Measurements from ENCODE around the gene SPON1. TPM values are rescaled to one million over a fixed set of nuclear protein-coding genes. Genes with fewer than 3 reads are reported as not detected.

The SPON1 gene
- total and polyA plus RNA-seq, 8 donors = 9.3 to 122 (median 26.9) TPM

- 42 to 81% (median 48%) methylated on average over 2 of the region's 2 CpGs for WGBS, 5 donors
- Histone ChIP-seq H3K27me3 (no peaks in the 10 kb centered on the region), H3K36me3 (no peaks in the 10 kb centered on the region), H3K4me1 (peaks cover 0 to 39% (median 16%) of the 10 kb centered on the region in 4 donors), H3K4me3 (no peak overlapping the region), H3K27ac (no peak overlapping the region), H3K9me3 (no peaks in the 10 kb centered on the region)
- no peak for DNase-seq
- intact Hi-C loops (cut with DNase I; ENCODE audit: low total_unique reads) = no loop called here
- TF ChIP-seq EP300 (IDR thresholded peaks at IDR 0.05) (no peak), POLR2A (IDR thresholded peaks at IDR 0.05) (no peak), POLR2AphosphoS5 (IDR thresholded peaks at IDR 0.05) (no peak), CTCF (IDR thresholded peaks at IDR 0.05) (no peak)
Observed at GRCh38 chr11:14111496-14111895, 149.0 kb downstream of the SPON1 start.

GRCh38 chr11:14112721-14113120, 150.2 kb downstream of the SPON1 start:
- no peak overlapping the region for H3K27ac ChIP-seq
- TF ChIP-seq EP300 (IDR thresholded peaks at IDR 0.05) = no peak
- TF ChIP-seq POLR2A (IDR thresholded peaks at IDR 0.05) = no peak
- TF ChIP-seq POLR2AphosphoS5 (IDR thresholded peaks at IDR 0.05) = no peak
- no peak for TF ChIP-seq CTCF (IDR thresholded peaks at IDR 0.05)
- H3K4me3 ChIP-seq = no peak overlapping the region
- H3K27me3 ChIP-seq = no peaks in the 10 kb centered on the region
- no peaks in the 10 kb centered on the region for H3K36me3 ChIP-seq
- peaks cover 0 to 35% (median 17%) of the 10 kb centered on the region in 4 donors for H3K4me1 ChIP-seq
- intact Hi-C loops (cut with DNase I; ENCODE audit: low total_unique reads) = no loop called here
- no peaks in the 10 kb centered on the region for H3K9me3 ChIP-seq
- DNase-seq = no peak
- WGBS, 5 donors = 75 to 94% (median 84%) methylated on average over 2 of the region's 2 CpGs

- Histone ChIP-seq H3K9me3 (no peaks in the 10 kb centered on the region), H3K27ac (peak overlapping the region in 2 of 5 donors; percentile 5 to 17), H3K27me3 (no peaks in the 10 kb centered on the region), H3K4me3 (no peak overlapping the region), H3K4me1 (peaks cover 0 to 37% (median 16%) of the 10 kb centered on the region in 4 donors), H3K36me3 (no peaks in the 10 kb centered on the region)
- no peak for DNase-seq
- 16 to 34% (median 21%) methylated on average over 1 of the region's 1 CpG for WGBS, 5 donors
- intact Hi-C loops (cut with DNase I; ENCODE audit: low total_unique reads) = no loop called here
- TF ChIP-seq POLR2AphosphoS5 (IDR thresholded peaks at IDR 0.05) (no peak), EP300 (IDR thresholded peaks at IDR 0.05) (no peak), CTCF (IDR thresholded peaks at IDR 0.05) (no peak), POLR2A (IDR thresholded peaks at IDR 0.05) (no peak)
Observed at GRCh38 chr11:14114269-14114668, 151.7 kb downstream of the SPON1 start.

GRCh38 chr11:14114786-14115185, 152.3 kb downstream of the SPON1 start:
- intact Hi-C loops (cut with DNase I; ENCODE audit: low total_unique reads) = no loop called here
- Histone ChIP-seq H3K36me3 (no peaks in the 10 kb centered on the region), H3K4me3 (no peak overlapping the region), H3K27me3 (no peaks in the 10 kb centered on the region), H3K9me3 (no peaks in the 10 kb centered on the region), H3K27ac (peak overlapping the region in 2 of 5 donors; percentile 5 to 17), H3K4me1 (peaks cover 0 to 32% (median 14%) of the 10 kb centered on the region in 4 donors)
- 60 to 78% (median 66%) methylated on average over 2 of the region's 2 CpGs for WGBS, 5 donors
- TF ChIP-seq POLR2A (IDR thresholded peaks at IDR 0.05) (no peak), POLR2AphosphoS5 (IDR thresholded peaks at IDR 0.05) (no peak), CTCF (IDR thresholded peaks at IDR 0.05) (no peak)
- no peak for DNase-seq
